Heart left ventricle (tissue), 16 donors: Measurements from ENCODE around the gene CACNA1S. TPM values are rescaled to one million over a fixed set of nuclear protein-coding genes. Genes with fewer than 3 reads are reported as not detected.

ENCODE experiments used
- ATAC-seq, 4 donors: fragments of 200-7000 bp; cut with Tn5 transposase; one replicate each; pipeline ENCODE4 v1.9.1; 2020 to 2022; ENCODE audit warnings: moderate library complexity in 4 of 4, mild to moderate bottlenecking in 3 of 4, moderate number of reproducible peaks in 1 of 4
- DNase-seq, 5 donors: peaks; one replicate each; pipeline ENCODE4 v3.0.0-alpha.2; 2020
- H3K27ac ChIP-seq, 12 donors: fragments of 200-600 bp; sonication (generic) in 4 of 12; one replicate each; pipeline versions ENCODE4 v1.5.0 to v1.8.0; 2016 to 2022; ENCODE audit warnings: mild to moderate bottlenecking in 2 of 12
- H3K27me3 ChIP-seq, 9 donors: fragments of 200-600 bp; sonication (generic) in 2 of 9; one replicate each; pipeline versions ENCODE4 v1.5.1 to v1.8.0; 2016 to 2022; ENCODE audit warnings: mild to moderate bottlenecking in 3 of 9
- H3K36me3 ChIP-seq, 9 donors: fragments of 200-600 bp; sonication (generic) in 2 of 9; one replicate each; pipeline versions ENCODE4 v1.5.0 to v1.8.0; 2018 to 2022; ENCODE audit warnings: mild to moderate bottlenecking in 2 of 9
- H3K4me1 ChIP-seq, 12 donors: fragments of 200-600 bp; sonication (generic) in 4 of 12; one replicate each; pipeline versions ENCODE4 v1.5.0 to v1.8.0; 2016 to 2022; ENCODE audit warnings: mild to moderate bottlenecking in 3 of 12
- H3K4me3 ChIP-seq, 12 donors: fragments of 200-600 bp; sonication (generic) in 4 of 12; one replicate each; pipeline versions ENCODE4 v1.5.0 to v1.8.0; 2017 to 2022; ENCODE audit warnings: mild to moderate bottlenecking in 9 of 12, moderate library complexity in 4 of 12
- H3K9me3 ChIP-seq, 12 donors: fragments of 200-600 bp; sonication (generic) in 4 of 12; one replicate each; pipeline versions ENCODE4 v1.5.0 to v1.8.0; 2016 to 2022; ENCODE audit warnings: mild to moderate bottlenecking in 1 of 12
- POLR2A ChIP-seq, 2 donors: fragments of 450-650 bp; IDR thresholded peaks; one replicate each; pipeline ENCODE4 v1.6.1; 2017; ENCODE audit warnings: antibody characterized with exemption in 2 of 2, mild to moderate bottlenecking in 2 of 2, moderate library complexity in 2 of 2
- WGBS, 4 donors: extraction: QIAGEN DNeasy Blood & Tissue Kit in 2 of 4; methylation state at CpG; one replicate each; pipeline versions ENCODE4 v1.1.5 to v1.1.7; 2013 to 2018; 5-methylcytosine and 5-hydroxymethylcytosine counted together
- intact Hi-C, 10 donors: fragments of 100-400 bp; cut with DNase I; formaldehyde crosslinking; loops; one replicate each; pipeline versions ENCODE4 v1.11.1 to v1.14.2; 2022
- polyA plus RNA-seq, 2 donors: library from polyadenylated mRNA; stranded (reverse); fragments of 200-250 nt; gene quantifications; one replicate each; pipeline ENCODE4 v1.2.3, GENCODE V29; 2013
- total RNA-seq, 9 donors: library from RNA; depleted of rRNA in 2 of 9; stranded (reverse); fragments of >200 nt in 2 of 9; fragmentation: NEBNext Ultra II Directional in 3 of 9; extraction: Animal tissue kit (Norgen Biotek cat#: 25700) in 3 of 9; gene quantifications; one replicate each; pipeline versions ENCODE4 v1.1.0 to v1.2.4, GENCODE V29; 2016 to 2023
- TF ChIP-seq, protein P1 (sequence below), 12 donors: fragments of 200-600 bp; sonication (generic) in 4 of 12; IDR thresholded peaks; one replicate each; pipeline versions ENCODE4 v1.5.0 to v1.8.0; 2018 to 2022; ENCODE audit warnings: antibody characterized with exemption in 12 of 12, mild to moderate bottlenecking in 5 of 12
- donor health status: ischemic (EF 13 %, LVEDD 7.1; RV severe dilation, severe dysfunction).
- donor health status: healthy with polysubstance abuse.
- donor health status: DM: no; HTN: yes; CAD: no.
- donor health status: DM: no; HTN: no; CAD: no.
- donor health status: ischemic (EF 25% LVEDD 6.9; RV normal size, moderate dysfunction).
- donor health status: ischemic (EF 25% LVEDD 5.7; RV mildly dilated, moderate dysfunction).
- donor health status: healthy.
- donor health status: DM: yes; HTN: yes; CAD: no.
- donor health status: ischemic (EF 35%, LVEDD 5.7; RV mildly dilated, moderate dysfunction).
- donor health status: nonischemic (EF 11% LVEDD 7.7; RV severe dilation, severe dysfunction).
- donor health status: DM: yes; HTN: yes; CAD: no.
- donor health status: PGD.
- donor health status: ischemic (EF 29% LVEDD 5.4; RV normal size, mild dysfunction).
- donor health status: nonischemic (EF 23%, LVEDD 6.1; RV moderate dilation, normal function).

The CACNA1S gene
- total and polyA plus RNA-seq, 11 donors, result not detected

DNA sequence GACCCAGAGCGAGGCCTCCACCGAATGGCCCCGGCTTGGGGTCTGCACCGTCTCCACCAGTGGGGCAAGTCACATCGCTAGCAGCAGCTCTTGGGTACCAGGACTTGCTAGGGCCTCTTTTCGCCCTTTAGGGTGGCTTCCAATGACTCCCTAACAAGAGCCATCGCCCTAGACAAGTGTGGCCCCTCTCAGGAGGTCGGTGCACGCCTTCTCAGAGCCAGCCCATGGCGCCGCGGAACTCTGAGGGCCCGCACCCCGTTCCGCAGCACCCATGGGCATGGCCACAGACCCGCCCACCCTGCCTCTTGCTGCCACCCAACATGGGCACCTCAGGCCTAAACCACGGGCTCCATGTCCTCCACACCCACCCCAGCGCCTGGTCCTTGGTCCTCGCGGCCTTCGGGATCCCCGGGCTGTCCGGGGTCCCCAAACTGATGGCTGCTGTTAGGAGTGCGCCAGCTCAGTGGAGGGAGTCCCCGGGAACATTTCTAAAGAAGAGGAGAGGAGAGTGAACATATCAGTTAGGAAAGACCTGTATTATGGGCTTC is 3.2 kb upstream of the CACNA1S start:
- Histone ChIP-seq H3K4me3 (no peak overlapping the region), H3K36me3 (no peaks in the 10 kb centered on the region), H3K4me1 (peaks cover 0 to 19% (median 6%) of the 10 kb centered on the region in 12 donors), H3K27me3 (peaks cover 0 to 43% (median 14%) of the 10 kb centered on the region in 9 donors), H3K27ac (no peak overlapping the region), H3K9me3 (no peaks in the 10 kb centered on the region)
- ATAC-seq (no peak), DNase-seq (no peak)
- intact Hi-C loops, result loop anchor here in 6 of 10 donors (2.0 kb wide), 3 partner anchors 29 to 145 kb away; no protein-coding TSS in a partner anchor
- TF ChIP-seq, protein P1, sequence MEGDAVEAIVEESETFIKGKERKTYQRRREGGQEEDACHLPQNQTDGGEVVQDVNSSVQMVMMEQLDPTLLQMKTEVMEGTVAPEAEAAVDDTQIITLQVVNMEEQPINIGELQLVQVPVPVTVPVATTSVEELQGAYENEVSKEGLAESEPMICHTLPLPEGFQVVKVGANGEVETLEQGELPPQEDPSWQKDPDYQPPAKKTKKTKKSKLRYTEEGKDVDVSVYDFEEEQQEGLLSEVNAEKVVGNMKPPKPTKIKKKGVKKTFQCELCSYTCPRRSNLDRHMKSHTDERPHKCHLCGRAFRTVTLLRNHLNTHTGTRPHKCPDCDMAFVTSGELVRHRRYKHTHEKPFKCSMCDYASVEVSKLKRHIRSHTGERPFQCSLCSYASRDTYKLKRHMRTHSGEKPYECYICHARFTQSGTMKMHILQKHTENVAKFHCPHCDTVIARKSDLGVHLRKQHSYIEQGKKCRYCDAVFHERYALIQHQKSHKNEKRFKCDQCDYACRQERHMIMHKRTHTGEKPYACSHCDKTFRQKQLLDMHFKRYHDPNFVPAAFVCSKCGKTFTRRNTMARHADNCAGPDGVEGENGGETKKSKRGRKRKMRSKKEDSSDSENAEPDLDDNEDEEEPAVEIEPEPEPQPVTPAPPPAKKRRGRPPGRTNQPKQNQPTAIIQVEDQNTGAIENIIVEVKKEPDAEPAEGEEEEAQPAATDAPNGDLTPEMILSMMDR (IDR thresholded peaks at IDR 0.05), result no peak
- no peak for TF ChIP-seq POLR2A (IDR thresholded peaks at IDR 0.05)
- 94 to 97% (median 96%) methylated on average over 16 to 25 of the region's 25 CpGs for WGBS, 4 donors

DNA sequence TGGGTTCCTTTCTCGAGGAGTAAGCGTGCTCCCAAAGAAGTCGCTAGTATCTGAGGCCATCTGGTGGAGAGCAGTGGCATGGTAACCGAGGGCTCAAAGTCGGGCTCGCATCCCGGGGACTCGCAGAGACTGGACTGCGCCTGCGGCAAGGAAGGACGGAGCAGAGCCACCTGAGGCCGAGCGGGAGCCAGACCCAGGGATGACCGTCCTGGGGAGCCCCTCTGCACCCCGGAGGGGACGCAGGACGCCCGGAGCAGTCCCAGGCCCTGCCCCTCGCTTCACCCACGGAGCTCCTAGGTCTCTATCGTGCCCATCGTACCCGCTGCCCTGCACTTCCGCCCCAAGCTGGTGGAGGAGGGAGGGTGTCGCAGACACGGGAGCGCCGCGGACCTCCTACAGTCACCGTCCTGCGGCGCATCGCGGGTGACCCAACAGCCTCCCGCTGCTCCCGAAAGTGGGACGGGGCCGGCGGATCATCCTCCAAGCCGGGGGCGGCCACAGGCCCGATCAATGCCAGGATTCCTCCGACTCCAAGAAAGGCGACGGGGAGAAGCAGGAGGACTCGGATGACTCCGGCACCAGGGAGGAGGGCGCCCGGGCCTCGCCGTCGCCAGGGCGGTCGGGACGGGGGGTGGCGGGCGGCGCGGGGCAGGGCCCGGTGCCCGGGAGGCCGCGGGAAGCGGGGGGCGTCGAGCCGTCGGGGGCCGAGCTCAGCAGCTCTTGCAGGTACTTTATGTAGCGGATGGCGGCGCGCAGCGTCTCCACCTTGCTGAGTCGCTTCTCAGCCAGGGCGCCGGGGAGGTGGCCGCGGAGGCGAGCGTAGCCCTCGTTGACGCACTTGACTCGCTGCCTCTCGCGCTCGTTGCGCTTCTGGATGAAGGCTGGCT is 2.3 kb upstream of the CACNA1S start:
- no peak overlapping the region for H3K27ac ChIP-seq
- 3 to 4% (median 3%) methylated on average over 43 to 88 of the region's 88 CpGs for WGBS, 4 donors

DNA sequence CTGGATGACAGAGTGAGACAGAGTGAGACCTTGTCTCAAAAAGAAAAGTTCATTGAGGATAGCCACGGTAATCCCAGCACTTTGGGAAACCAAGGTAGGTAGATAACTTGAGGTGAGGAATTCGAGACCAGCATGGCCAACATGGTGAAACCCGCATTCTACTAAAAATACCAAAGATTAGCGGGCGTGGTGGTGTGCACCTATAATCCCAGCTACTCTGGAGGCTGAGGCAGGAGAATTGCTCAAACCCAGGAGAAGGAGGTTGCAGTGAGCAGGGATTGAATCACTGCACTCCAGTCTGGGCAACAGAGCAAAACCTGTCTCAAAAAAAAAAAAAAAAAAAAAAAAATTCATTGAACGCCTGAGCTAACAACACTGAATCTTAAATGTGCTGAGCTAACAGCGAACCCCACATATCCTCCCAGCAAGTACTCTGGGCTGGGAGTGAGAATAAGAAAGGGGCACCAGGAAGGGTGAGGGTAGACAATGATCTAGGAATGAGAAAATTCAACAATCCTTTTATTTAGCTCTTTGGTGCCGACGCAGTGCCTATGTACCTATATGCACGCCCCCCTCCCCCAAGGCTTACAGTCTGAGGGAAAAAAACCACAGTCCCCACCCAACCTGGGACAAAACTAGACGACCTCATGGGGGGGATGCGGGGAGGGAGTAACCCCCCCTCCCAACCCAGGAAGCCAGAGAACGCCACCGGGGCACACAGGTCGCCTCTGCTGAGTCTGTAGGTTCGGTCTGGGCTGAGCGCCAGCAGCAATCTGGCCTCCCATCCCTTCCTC is 1.4 kb upstream of the CACNA1S start:
- H3K9me3 ChIP-seq, result no peaks in the 10 kb centered on the region
- intact Hi-C loops, result loop anchor here in 9 of 10 donors (1.0 to 5.0 kb wide), 6 partner anchors 27 to 143 kb away; no protein-coding TSS in a partner anchor
- H3K4me3 ChIP-seq, result peak overlapping the region in 6 of 12 donors; percentile 49 to 66 (median 56)
- no peaks in the 10 kb centered on the region for H3K36me3 ChIP-seq
- DNase-seq (no peak), ATAC-seq (no peak)
- TF ChIP-seq POLR2A (IDR thresholded peaks at IDR 0.05), result no peak
- TF ChIP-seq, protein P1 (IDR thresholded peaks at IDR 0.05), result no peak
- 42 to 49% (median 45%) methylated on average over 16 to 17 of the region's 17 CpGs for WGBS, 4 donors
- no peak overlapping the region for H3K27ac ChIP-seq
- peaks cover 0 to 15% (median 5%) of the 10 kb centered on the region in 12 donors for H3K4me1 ChIP-seq
- peaks cover 0 to 38% (median 14%) of the 10 kb centered on the region in 9 donors for H3K27me3 ChIP-seq

More for the DNA sequence above, 2.3 kb upstream of the CACNA1S start:
- DNase-seq (peak; percentile 78 to 88 (median 87)), ATAC-seq (peak; percentile 79 to 98 (median 94))
- Histone ChIP-seq H3K4me3 (peak overlapping the region; percentile 3 to 66 (median 52)), H3K27me3 (peaks cover 0 to 43% (median 14%) of the 10 kb centered on the region in 9 donors), H3K4me1 (peaks cover 0 to 15% (median 5%) of the 10 kb centered on the region in 12 donors), H3K9me3 (no peaks in the 10 kb centered on the region), H3K36me3 (no peaks in the 10 kb centered on the region)
- intact Hi-C loops, result loop anchor here in 8 of 10 donors (1.0 to 5.0 kb wide), 6 partner anchors 28 to 144 kb away; no protein-coding TSS in a partner anchor
- no peak for TF ChIP-seq POLR2A (IDR thresholded peaks at IDR 0.05)
- TF ChIP-seq, protein P1 (IDR thresholded peaks at IDR 0.05), result peak; percentile 60 to 90 (median 76)
